NT2/D1 (cell line): ENCODE data around the gene PERCC1.

Experiments used
- SUZ12 ChIP-seq: IDR thresholded peaks from 2 replicates; pipeline ENCODE4 v1.6.1; 2011; ENCODE audit not compliant: insufficient read length, insufficient read depth; ENCODE audit errors: extremely low read depth
- YY1 ChIP-seq: IDR thresholded peaks from 2 replicates; pipeline ENCODE4 v1.6.1; 2011; ENCODE audit not compliant: insufficient read length, insufficient read depth
- ZNF274 ChIP-seq: IDR thresholded peaks from 2 replicates; pipeline ENCODE4 v1.6.1; 2011; ENCODE audit warnings: mild to moderate bottlenecking, low read depth, low read length

DNA sequence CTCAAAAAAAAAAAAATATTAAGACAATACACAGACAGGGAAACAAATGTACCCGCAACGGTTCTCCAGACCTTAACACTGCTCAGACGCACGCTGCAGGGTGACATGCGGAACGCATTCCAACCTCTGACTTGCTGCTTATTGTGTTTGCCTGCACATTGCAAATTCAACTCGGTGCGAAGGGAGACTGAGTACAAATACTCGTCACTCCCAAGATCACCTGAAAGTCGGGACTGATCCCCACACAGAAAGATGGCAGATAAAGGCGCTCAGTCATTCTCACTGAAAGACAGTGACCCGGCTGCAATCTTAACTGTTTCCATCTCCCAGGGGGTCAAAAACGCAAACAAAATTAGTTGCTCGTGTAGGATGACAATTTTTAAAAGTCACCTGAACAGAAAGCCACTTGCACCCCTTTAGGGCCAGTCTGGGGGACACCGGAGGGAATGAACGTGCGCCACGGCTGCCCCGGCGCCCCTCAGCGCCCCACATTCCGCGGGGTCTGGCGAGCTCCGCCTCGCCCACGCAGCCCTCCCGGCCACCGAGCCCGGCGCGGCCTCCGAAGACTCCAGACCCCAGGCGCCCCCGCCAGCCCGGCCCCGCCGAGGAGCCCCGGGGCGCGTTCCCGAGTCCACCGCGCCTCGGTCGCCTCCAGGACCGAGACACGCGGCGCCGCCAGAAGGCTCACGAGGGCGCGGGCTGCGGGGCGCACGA lies 43.4 kb downstream of the PERCC1 start:
- TF ChIP-seq ZNF274 (no peak), SUZ12 (no peak), YY1 (no peak)
